GM23338 (cell line): ENCODE results near the gene GPR89B.

Experiments
- CTCF ChIP-seq, 2 experiments: fragments of 200-600 bp in 1 of 2; sonication (generic) in 1 of 2; conservative IDR thresholded peaks; 2 replicates each; pipeline versions ENCODE4 v1.5.1 to v1.6.1; 2016 to 2017; ENCODE audit warnings: antibody characterized with exemption in 2 of 2, low read depth in 2 of 2, mild to moderate bottlenecking in 2 of 2, moderate library complexity in 1 of 2
- EZH2 ChIP-seq: fragments of 200-600 bp; sonication (generic); IDR thresholded peaks from one replicate; pipeline ENCODE4 v1.8.0; 2017; ENCODE audit warnings: antibody characterized with exemption, mild to moderate bottlenecking, low read depth; ENCODE audit not compliant: unreplicated experiment
- JUNB ChIP-seq: IDR thresholded peaks from one replicate; pipeline ENCODE4 v1.6.1; 2016; ENCODE audit warnings: antibody characterized with exemption; ENCODE audit not compliant: unreplicated experiment
- ZNF331 ChIP-seq: fragments of 250-450 bp; sonication (Bioruptor Pico); IDR thresholded peaks from 2 replicates; pipeline ENCODE4 v1.5.0; 2020; ENCODE audit warnings: low read depth, mild to moderate bottlenecking, moderate library complexity

DNA sequence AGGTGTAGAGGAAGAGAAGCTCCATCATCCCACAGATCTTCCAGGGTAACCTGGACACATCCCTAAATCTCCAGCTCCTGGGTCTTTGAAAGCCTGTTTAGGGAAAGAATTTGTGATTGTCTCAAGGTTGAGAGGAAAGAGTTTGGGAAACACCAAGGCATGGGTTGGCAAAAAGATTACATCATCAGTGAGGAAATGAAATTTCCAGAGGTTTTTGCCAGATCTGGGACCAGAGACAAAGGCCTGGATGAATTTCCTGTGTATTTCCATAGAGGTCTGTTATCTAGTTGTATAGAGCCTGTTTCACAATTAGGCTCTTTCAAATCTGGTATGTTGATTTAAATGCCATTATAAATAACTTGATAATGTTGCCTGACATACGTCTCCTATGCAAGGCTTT lies 82.3 kb downstream of the GPR89B start:
- TF ChIP-seq EZH2 (no peak), CTCF (conservative IDR thresholded peaks at IDR 0.05; ENCODE audit: low read depth in 2 of 2) (no peak), ZNF331 (CRISPR knock-in tag) (no peak), JUNB (no peak)
